Neural crest cell (in vitro differentiated cells): Measurements from ENCODE around the gene ACCSL. TPM values are rescaled to one million over a fixed set of nuclear protein-coding genes. Genes with fewer than 3 reads are reported as not detected.

Experiments used
- DNase-seq: peaks from one replicate; pipeline ENCODE4 v3.0.0; 2021; ENCODE audit warnings: low read depth, mixed read lengths, low spot score
- H3K27ac Mint-ChIP-seq: one replicate; pipeline ENCODE4 v1.8.0; 2021; ENCODE audit warnings: mild to moderate bottlenecking, mixed read lengths; ENCODE audit not compliant: unreplicated experiment
- H3K27me3 Mint-ChIP-seq: 2 replicates; pipeline ENCODE4 v1.8.0; 2021; ENCODE audit warnings: low read depth, mild to moderate bottlenecking, mixed read lengths
- H3K36me3 Mint-ChIP-seq: 2 replicates; pipeline ENCODE4 v1.8.0; 2021; ENCODE audit warnings: low read depth, mild to moderate bottlenecking, mixed read lengths
- H3K4me1 Mint-ChIP-seq: 2 replicates; pipeline ENCODE4 v1.8.0; 2021; ENCODE audit warnings: mixed read lengths
- H3K4me3 Mint-ChIP-seq: one replicate; pipeline ENCODE4 v1.8.0; 2021; ENCODE audit warnings: mild to moderate bottlenecking, mixed read lengths
- H3K9me3 Mint-ChIP-seq: 2 replicates; pipeline ENCODE4 v1.8.0; 2021; ENCODE audit warnings: mixed read lengths
- total RNA-seq: library from RNA; stranded (reverse); gene quantifications from 2 replicates; pipeline ENCODE4 v1.2.1, GENCODE V29; 2021
- TF ChIP-seq, protein P1 (sequence below): fragments of 200-600 bp; sonication (generic); conservative IDR thresholded peaks from 2 replicates; pipeline ENCODE4 v1.5.0; 2021; ENCODE audit warnings: antibody characterized with exemption, mild to moderate bottlenecking

Gene ACCSL
- total RNA-seq, 1 donor from 2014 or later = not detected

DNA sequence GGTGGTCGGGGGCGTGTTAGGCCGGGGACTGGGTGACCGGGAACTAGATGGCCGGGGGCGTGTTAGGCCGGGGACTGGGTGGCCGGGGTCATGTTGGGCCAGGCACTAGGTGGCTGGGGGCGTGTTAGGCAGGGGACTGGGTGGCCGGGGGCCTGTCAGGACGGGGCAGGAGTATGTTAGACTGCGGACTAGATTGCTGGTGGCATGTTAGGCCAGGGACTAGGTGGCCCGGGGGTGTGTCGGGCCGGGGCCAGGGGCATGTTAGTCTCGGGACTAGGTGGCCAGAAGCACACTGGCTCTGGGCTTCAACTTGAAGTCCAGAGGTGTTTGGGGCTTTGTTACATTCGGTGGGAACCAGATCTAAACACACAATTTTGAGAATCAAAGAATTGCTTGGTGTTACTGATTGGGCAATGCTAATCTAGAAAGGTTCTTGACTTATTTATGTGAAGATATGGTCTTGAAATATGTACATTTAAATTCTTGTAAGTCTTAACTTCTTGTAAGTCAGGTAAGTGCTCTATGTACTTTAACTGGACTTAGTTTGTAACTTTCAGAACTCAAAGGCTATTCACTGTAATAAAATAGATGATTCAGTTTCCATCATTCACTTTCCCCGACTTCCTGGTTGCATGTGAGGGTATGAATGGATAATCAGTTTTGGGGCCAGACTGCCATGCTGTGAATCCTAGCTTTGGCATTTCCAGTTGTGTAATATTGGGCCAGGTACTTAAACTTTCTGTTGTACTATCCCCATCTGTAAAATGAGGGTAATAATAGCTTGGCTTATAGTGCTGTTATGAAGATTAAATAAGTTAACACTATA is 48.8 kb downstream of the ACCSL start:
- DNase-seq = no peak
- Mint-ChIP-seq H3K36me3 (peaks cover 5% of the 10 kb centered on the region), H3K9me3 (no peaks in the 10 kb centered on the region), H3K4me1 (peaks cover 19% of the 10 kb centered on the region), H3K4me3 (peak overlapping the region; percentile 93), H3K27me3 (peaks cover 10% of the 10 kb centered on the region), H3K27ac (no peak overlapping the region)
- TF ChIP-seq, protein P1, sequence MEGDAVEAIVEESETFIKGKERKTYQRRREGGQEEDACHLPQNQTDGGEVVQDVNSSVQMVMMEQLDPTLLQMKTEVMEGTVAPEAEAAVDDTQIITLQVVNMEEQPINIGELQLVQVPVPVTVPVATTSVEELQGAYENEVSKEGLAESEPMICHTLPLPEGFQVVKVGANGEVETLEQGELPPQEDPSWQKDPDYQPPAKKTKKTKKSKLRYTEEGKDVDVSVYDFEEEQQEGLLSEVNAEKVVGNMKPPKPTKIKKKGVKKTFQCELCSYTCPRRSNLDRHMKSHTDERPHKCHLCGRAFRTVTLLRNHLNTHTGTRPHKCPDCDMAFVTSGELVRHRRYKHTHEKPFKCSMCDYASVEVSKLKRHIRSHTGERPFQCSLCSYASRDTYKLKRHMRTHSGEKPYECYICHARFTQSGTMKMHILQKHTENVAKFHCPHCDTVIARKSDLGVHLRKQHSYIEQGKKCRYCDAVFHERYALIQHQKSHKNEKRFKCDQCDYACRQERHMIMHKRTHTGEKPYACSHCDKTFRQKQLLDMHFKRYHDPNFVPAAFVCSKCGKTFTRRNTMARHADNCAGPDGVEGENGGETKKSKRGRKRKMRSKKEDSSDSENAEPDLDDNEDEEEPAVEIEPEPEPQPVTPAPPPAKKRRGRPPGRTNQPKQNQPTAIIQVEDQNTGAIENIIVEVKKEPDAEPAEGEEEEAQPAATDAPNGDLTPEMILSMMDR = no peak

DNA sequence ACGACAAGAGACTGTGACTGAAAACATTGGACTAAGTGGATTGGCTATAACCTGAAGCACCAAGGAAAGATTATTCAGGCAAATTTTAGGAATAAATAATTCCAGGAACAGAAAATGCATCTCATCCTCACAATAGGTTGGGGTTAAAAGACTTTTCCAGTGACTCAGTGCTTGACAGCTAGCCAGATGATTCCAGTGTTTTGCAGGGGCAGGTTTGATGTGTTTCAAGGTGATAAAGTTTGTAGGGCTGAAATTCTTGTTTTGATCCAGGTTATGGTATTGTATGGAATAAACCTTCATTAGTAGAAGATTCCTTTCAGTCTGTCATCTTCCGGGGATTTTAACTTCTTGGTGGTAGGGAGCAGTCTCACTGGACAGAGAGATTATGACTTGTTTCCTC is 50.0 kb downstream of the ACCSL start:
- no peak for DNase-seq
- Mint-ChIP-seq H3K27me3 (peaks cover 6% of the 10 kb centered on the region), H3K4me3 (peak overlapping the region; percentile 21), H3K27ac (no peak overlapping the region), H3K36me3 (peaks cover 5% of the 10 kb centered on the region), H3K9me3 (no peaks in the 10 kb centered on the region), H3K4me1 (peaks cover 19% of the 10 kb centered on the region)
- TF ChIP-seq, protein P1 = no peak

DNA sequence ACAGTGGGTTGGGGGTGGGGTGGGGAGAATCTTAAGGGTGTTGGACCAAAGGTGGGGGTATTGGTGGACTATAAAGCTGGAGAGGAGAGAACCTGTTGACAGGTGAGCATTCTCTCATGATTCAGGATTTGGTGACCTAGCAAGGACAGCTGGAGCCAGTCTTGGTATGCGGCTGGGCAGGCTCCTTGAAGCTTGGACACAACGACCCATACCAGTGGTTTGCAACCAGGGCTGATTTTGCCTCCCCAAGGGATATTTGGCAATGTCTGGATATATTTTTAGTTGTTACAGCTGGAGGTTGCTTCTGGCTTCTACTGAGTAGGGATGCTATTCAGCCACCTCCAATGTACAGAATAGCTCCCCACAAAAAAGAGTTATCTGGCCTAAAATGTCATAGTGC is 53.3 kb downstream of the ACCSL start:
- Mint-ChIP-seq H3K9me3 (no peaks in the 10 kb centered on the region), H3K27ac (no peak overlapping the region), H3K27me3 (no peaks in the 10 kb centered on the region), H3K4me3 (no peak overlapping the region), H3K36me3 (peaks cover 5% of the 10 kb centered on the region), H3K4me1 (peaks cover 8% of the 10 kb centered on the region)
- no peak for DNase-seq
- TF ChIP-seq, protein P1 = no peak

DNA sequence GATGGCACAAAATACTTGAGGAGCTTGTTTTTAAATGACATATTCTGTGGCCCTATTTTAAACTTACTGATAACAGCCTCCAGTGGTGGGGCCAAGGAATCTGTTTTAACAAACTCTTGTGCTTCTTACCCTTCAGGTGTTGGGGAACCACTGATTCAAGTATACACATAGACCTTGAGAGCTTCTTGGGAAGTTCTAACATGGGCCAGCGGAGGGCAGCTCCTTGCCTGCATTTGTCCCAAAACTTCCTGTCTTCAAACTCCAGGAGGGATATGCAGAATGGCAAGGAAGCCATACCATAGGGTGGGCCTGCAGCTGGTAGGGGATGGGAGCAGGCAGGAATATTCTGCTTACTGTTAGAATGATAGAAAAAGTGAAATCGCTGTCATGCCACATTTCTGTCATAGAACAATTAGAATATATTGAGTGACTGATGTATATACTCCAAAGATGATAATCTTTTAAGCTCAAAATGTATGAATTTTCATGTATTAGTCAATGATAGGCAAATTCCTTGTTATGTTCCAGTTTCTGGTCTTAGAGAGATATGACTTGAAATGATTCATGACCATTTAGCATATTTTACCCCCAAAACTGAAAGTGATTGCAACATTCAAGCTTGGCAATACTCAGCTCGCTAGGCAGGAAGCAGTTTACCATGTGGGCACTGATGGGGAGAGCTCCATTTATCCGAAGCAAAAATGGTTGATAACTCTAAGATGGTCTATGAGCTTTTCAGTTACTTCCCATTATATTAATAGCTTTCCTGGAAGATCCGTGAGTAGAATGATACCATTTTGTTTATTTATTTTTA is 56.9 kb downstream of the ACCSL start:
- Mint-ChIP-seq H3K27me3 (no peaks in the 10 kb centered on the region), H3K4me3 (no peak overlapping the region), H3K4me1 (no peaks in the 10 kb centered on the region), H3K9me3 (no peaks in the 10 kb centered on the region), H3K27ac (no peak overlapping the region), H3K36me3 (peaks cover 5% of the 10 kb centered on the region)
- TF ChIP-seq, protein P1 = no peak
- DNase-seq = no peak

DNA sequence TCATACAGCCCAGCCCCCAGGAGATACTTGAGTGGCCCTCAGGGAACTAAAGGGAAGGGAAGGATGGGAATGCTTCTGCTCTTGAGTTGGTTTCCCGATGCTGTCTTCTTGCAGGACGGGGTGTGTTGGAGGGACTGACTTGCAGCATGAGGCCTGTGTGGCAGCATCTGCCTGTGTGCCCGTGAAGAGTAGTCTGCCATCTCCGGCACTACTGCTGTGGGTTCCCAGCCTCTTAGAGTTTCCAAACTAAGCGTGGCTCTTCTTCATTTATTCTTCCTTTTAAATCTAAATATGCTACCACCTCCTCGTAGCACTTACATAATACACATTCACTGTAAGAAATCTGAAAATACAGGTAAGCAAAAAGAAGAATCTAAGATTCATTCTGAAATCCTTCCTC is 60.5 kb downstream of the ACCSL start:
- Mint-ChIP-seq H3K9me3 (no peaks in the 10 kb centered on the region), H3K27me3 (no peaks in the 10 kb centered on the region), H3K36me3 (peaks cover 3% of the 10 kb centered on the region), H3K4me1 (peaks cover 7% of the 10 kb centered on the region), H3K4me3 (no peak overlapping the region), H3K27ac (no peak overlapping the region)
- DNase-seq = no peak
- TF ChIP-seq, protein P1 = no peak

Other genes starting within 250 kb of the ACCSL start
- 24.9 and 25.4 TPM in 2 replicates for gene ALKBH3, start 167.2 kb upstream of the ACCSL start, total RNA-seq
- gene C11orf96, start 105.3 kb upstream of the ACCSL start, total RNA-seq = 3.0 and 3.2 TPM in 2 replicates
- 9.9 and 11.0 TPM in 2 replicates for gene ACCS, start 18.3 kb downstream of the ACCSL start, total RNA-seq
- 54.9 and 56.6 TPM in 2 replicates for gene EXT2, start 47.7 kb downstream of the ACCSL start, total RNA-seq